ENCODE data around the gene RPUSD1.

Gene RPUSD1

DNA sequence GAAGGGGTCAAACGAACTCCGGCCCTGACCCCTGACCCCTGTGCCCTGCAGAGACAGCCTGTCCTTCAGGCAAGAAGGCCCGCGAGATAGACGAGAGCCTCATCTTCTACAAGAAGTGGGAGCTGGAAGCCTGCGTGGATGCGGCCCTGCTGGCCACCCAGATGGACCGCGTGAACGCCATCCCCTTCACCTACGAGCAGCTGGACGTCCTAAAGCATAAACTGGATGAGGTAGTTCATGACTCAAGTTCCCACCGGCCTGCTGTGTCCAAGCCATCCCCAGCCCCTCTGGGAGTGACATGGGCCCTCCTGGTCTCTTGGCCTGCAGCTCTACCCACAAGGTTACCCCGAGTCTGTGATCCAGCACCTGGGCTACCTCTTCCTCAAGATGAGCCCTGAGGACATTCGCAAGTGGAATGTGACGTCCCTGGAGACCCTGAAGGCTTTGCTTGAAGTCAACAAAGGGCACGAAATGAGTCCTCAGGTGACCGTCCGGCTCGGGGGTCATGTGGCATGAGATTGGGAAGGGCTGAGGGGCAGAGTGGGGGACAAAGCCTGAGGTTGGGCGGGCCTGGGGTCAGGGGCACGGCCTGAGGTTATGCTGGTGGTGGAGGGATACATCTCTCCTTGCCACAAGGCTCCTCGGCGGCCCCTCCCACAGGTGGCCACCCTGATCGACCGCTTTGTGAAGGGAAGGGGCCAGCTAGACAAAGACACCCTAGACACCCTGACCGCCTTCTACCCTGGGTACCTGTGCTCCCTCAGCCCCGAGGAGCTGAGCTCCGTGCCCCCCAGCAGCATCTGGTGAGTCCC lies 22.0 kb downstream of the RPUSD1 start:
- Histone ChIP-seq H3K36me3 (no peaks in the 10 kb centered on the region), H3K27me3 (ENCODE audit: insufficient read depth, low read depth, severe bottlenecking) (no peaks in the 10 kb centered on the region), H3K27ac (no peak overlapping the region), H3K4me3 (ENCODE audit: low read depth, low read length) (no peak overlapping the region), H3K9me3 (ENCODE audit: severe bottlenecking) (no peaks in the 10 kb centered on the region)
- no peak for DNase-seq
- no peak for TF ChIP-seq CTCF (IDR thresholded peaks at IDR 0.05; ENCODE audit: low read depth, low read length)

- H3K36me3 ChIP-seq = no peaks in the 10 kb centered on the region
- H3K9me3 ChIP-seq (ENCODE audit: severe bottlenecking) = no peaks in the 10 kb centered on the region
- no peak overlapping the region for H3K4me3 ChIP-seq (ENCODE audit: low read depth, low read length)
- DNase-seq = no peak
- H3K27ac ChIP-seq = no peak overlapping the region
- TF ChIP-seq CTCF (IDR thresholded peaks at IDR 0.05; ENCODE audit: low read depth, low read length) = no peak
- no peaks in the 10 kb centered on the region for H3K27me3 ChIP-seq (ENCODE audit: insufficient read depth, low read depth, severe bottlenecking)
Observed at GRCh38 chr16:765488-765865, 22.7 kb downstream of the RPUSD1 start.

- H3K9me3 ChIP-seq (ENCODE audit: severe bottlenecking) = no peaks in the 10 kb centered on the region
- DNase-seq = no peak
- H3K27ac ChIP-seq = no peak overlapping the region
- H3K27me3 ChIP-seq (ENCODE audit: insufficient read depth, low read depth, severe bottlenecking) = no peaks in the 10 kb centered on the region
- H3K36me3 ChIP-seq = no peaks in the 10 kb centered on the region
- no peak overlapping the region for H3K4me3 ChIP-seq (ENCODE audit: low read depth, low read length)
- TF ChIP-seq CTCF (IDR thresholded peaks at IDR 0.05; ENCODE audit: low read depth, low read length) = no peak
Observed at GRCh38 chr16:764848-765487, 23.2 kb downstream of the RPUSD1 start.

GRCh38 chr16:764184-764750 lies 23.9 kb downstream of the RPUSD1 start:
- Histone ChIP-seq H3K9me3 (ENCODE audit: severe bottlenecking) (no peaks in the 10 kb centered on the region), H3K27ac (no peak overlapping the region), H3K36me3 (no peaks in the 10 kb centered on the region), H3K27me3 (ENCODE audit: insufficient read depth, low read depth, severe bottlenecking) (no peaks in the 10 kb centered on the region), H3K4me3 (ENCODE audit: low read depth, low read length) (no peak overlapping the region)
- no peak for TF ChIP-seq CTCF (IDR thresholded peaks at IDR 0.05; ENCODE audit: low read depth, low read length)
- no peak for DNase-seq

DNA sequence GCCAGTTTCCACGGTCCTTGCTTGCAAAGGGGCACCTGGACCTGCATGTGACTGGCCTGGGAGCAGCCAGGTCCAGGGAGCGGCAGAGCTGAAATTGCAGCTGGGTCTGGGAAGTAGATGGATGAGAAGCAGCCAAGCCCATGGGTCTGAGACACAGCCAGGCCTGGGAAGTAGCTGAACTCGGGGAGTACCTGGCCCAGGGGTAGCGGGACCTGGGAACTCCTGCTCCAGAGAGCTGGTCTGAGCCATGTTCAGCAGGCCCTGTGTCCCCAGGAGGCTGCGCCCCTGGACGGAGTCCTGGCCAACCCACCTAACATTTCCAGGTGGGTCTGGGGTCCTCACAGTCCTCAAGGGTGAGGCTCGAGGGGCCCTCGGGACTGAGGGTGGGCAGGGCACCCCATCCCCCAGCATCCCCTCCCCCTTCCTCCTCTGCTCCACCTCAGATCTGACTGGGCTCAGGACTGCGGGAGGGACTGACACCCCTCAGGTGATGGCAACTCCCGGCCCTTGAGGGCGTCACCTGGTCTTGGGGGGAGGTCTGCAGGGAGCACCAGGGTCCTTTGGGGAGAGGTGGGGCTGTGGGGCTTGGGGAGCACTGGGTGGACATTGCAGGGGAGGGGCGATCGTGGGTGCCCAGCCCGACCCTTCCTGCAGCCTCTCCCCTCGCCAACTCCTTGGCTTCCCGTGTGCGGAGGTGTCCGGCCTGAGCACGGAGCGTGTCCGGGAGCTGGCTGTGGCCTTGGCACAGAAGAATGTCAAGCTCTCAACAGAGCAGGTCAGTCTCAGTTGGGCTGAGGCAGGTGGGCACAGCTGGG lies 24.6 kb downstream of the RPUSD1 start:
- no peak for TF ChIP-seq CTCF (IDR thresholded peaks at IDR 0.05; ENCODE audit: low read depth, low read length)
- Histone ChIP-seq H3K27ac (no peak overlapping the region), H3K27me3 (ENCODE audit: insufficient read depth, low read depth, severe bottlenecking) (no peaks in the 10 kb centered on the region), H3K4me3 (ENCODE audit: low read depth, low read length) (no peak overlapping the region), H3K9me3 (ENCODE audit: severe bottlenecking) (no peaks in the 10 kb centered on the region), H3K36me3 (no peaks in the 10 kb centered on the region)
- DNase-seq = no peak

Measured in WERI-Rb-1 (cell line).